Heart right ventricle (tissue), 16 donors: ENCODE data around the gene TAF4. TPM values are rescaled to one million over a fixed set of nuclear protein-coding genes. Genes with fewer than 3 reads are reported as not detected.
"Not testable (repeated sequence)": the region's sequence is repeated elsewhere in the genome, so short reads cannot be mapped to it uniquely, and the experiment has no call there.

ENCODE experiments used
- ATAC-seq, 8 donors: fragments of 200-7000 bp; cut with Tn5 transposase; one replicate each; pipeline ENCODE4 v1.9.1; 2020; ENCODE audit warnings: mild to moderate bottlenecking in 8 of 8, moderate library complexity in 8 of 8, moderate number of reproducible peaks in 1 of 8
- DNase-seq, 2 donors: peaks; one replicate each; pipeline ENCODE4 v3.0.0-alpha.2; 2020
- H3K27ac ChIP-seq, 10 donors: fragments of 200-600 bp; sonication (generic) in 2 of 10; one replicate each; pipeline versions ENCODE4 v1.5.0 to v1.8.0; 2020 to 2022; ENCODE audit warnings: mild to moderate bottlenecking in 3 of 10
- H3K27me3 ChIP-seq, 7 donors: fragments of 200-600 bp; one replicate each; pipeline ENCODE4 v1.8.0; 2021 to 2022; ENCODE audit warnings: mild to moderate bottlenecking in 2 of 7
- H3K36me3 ChIP-seq, 9 donors: fragments of 200-600 bp; sonication (generic) in 1 of 9; one replicate each; pipeline versions ENCODE4 v1.5.0 to v1.8.0; 2020 to 2022; ENCODE audit warnings: mild to moderate bottlenecking in 2 of 9
- H3K4me1 ChIP-seq, 9 donors: fragments of 200-600 bp; sonication (generic) in 1 of 9; one replicate each; pipeline versions ENCODE4 v1.5.0 to v1.8.0; 2020 to 2022; ENCODE audit warnings: mild to moderate bottlenecking in 4 of 9
- H3K4me3 ChIP-seq, 10 donors: fragments of 200-600 bp; sonication (generic) in 2 of 10; one replicate each; pipeline versions ENCODE4 v1.5.0 to v1.8.0; 2020 to 2022; ENCODE audit warnings: mild to moderate bottlenecking in 7 of 10, moderate library complexity in 2 of 10
- H3K9me3 ChIP-seq, 11 donors: fragments of 200-600 bp in 10 of 11; sonication (generic) in 2 of 11; one replicate each; pipeline versions ENCODE4 v1.5.0 to v1.8.0; 2013 to 2022; ENCODE audit warnings: mild to moderate bottlenecking in 2 of 11, control low read depth in 1 of 11, moderate library complexity in 1 of 11
- WGBS, 2 donors: extraction: QIAGEN DNeasy Blood & Tissue Kit; methylation state at CpG; one replicate each; pipeline ENCODE4 v1.1.7; 2013; ENCODE audit warnings: inconsistent platforms in 1 of 2; 5-methylcytosine and 5-hydroxymethylcytosine counted together
- intact Hi-C, 10 donors: fragments of 100-400 bp; cut with DNase I; formaldehyde crosslinking; loops; one replicate each; pipeline versions ENCODE4 v1.11.1 to v1.14.2; 2022
- polyA plus RNA-seq, 2 donors: library from polyadenylated mRNA; stranded (reverse); fragments of 200-250 nt; gene quantifications; one replicate each; pipeline ENCODE4 v1.2.3, GENCODE V29; 2013
- total RNA-seq, 10 donors: library from RNA; stranded (reverse); fragmentation: NEBNext Ultra II Directional in 3 of 10; extraction: Animal tissue kit (Norgen Biotek cat#: 25700) in 3 of 10; gene quantifications; one replicate each; pipeline versions ENCODE4 v1.2.1 to v1.2.4, GENCODE V29; 2021 to 2023
- TF ChIP-seq, protein P1 (sequence below), 9 donors: fragments of 200-600 bp; sonication (generic) in 2 of 9; IDR thresholded peaks; one replicate each; pipeline versions ENCODE4 v1.5.0 to v1.8.0; 2021 to 2022; ENCODE audit warnings: antibody characterized with exemption in 9 of 9, mild to moderate bottlenecking in 5 of 9, moderate library complexity in 1 of 9
- donor health status: Arrhythmogenic right ventricular cardiomyopathy.
- donor health status: ischemic (EF 13 %, LVEDD 7.1; RV severe dilation, severe dysfunction).
- donor health status: healthy with polysubstance abuse.
- donor health status: DM: no; HTN: yes; CAD: no.
- donor health status: DM: no; HTN: no; CAD: no.
- donor health status: ischemic (EF 25% LVEDD 6.9; RV normal size, moderate dysfunction).
- donor health status: ischemic (EF 25% LVEDD 5.7; RV mildly dilated, moderate dysfunction).
- donor health status: healthy.
- donor health status: DM: yes; HTN: yes; CAD: no.
- donor health status: Ischemic cardiomyopathy.
- donor health status: ischemic (EF 35%, LVEDD 5.7; RV mildly dilated, moderate dysfunction).
- donor health status: nonischemic (EF 11% LVEDD 7.7; RV severe dilation, severe dysfunction).
- donor health status: DM: yes; HTN: yes; CAD: no.
- donor health status: PGD.
- donor health status: ischemic (EF 29% LVEDD 5.4; RV normal size, mild dysfunction).
- donor health status: nonischemic (EF 23%, LVEDD 6.1; RV moderate dilation, normal function).

Gene TAF4
- total and polyA plus RNA-seq, 12 donors: 3.7 to 14.8 (median 11.0) TPM

DNA sequence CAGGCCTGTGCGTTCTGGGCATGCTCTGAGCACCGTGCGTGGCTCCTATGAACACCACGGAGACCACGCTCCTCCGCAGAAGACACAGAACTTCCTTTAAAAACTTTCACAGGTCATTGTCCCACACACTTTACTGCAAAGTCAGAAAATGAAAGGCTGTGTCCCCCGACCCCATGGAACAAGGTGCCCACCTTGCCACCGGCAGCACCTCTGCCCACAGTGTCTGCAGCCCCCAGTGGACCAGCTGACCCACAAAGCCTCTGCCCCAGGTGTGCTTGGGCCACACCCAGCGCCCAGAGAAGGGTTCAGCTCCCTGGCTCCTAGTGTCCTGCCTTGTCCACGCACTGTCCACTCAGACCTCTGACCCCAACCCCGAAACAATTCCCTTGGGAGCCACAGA is 8.7 kb downstream of the TAF4 start:
- intact Hi-C loops: no loop called here
- no peak for ATAC-seq
- WGBS, 2 donors: 88 to 90% methylated on average over 11 of the region's 11 CpGs
- Histone ChIP-seq H3K36me3 (peaks cover 0 to 11% (median 0%) of the 10 kb centered on the region in 9 donors), H3K4me3 (no peak overlapping the region), H3K27me3 (no peaks in the 10 kb centered on the region), H3K9me3 (no peaks in the 10 kb centered on the region), H3K4me1 (peaks cover 0 to 4% (median under 1%) of the 10 kb centered on the region in 9 donors), H3K27ac (no peak overlapping the region)
- DNase-seq: no peak
- TF ChIP-seq, protein P1, sequence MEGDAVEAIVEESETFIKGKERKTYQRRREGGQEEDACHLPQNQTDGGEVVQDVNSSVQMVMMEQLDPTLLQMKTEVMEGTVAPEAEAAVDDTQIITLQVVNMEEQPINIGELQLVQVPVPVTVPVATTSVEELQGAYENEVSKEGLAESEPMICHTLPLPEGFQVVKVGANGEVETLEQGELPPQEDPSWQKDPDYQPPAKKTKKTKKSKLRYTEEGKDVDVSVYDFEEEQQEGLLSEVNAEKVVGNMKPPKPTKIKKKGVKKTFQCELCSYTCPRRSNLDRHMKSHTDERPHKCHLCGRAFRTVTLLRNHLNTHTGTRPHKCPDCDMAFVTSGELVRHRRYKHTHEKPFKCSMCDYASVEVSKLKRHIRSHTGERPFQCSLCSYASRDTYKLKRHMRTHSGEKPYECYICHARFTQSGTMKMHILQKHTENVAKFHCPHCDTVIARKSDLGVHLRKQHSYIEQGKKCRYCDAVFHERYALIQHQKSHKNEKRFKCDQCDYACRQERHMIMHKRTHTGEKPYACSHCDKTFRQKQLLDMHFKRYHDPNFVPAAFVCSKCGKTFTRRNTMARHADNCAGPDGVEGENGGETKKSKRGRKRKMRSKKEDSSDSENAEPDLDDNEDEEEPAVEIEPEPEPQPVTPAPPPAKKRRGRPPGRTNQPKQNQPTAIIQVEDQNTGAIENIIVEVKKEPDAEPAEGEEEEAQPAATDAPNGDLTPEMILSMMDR (IDR thresholded peaks at IDR 0.05): no peak

DNA sequence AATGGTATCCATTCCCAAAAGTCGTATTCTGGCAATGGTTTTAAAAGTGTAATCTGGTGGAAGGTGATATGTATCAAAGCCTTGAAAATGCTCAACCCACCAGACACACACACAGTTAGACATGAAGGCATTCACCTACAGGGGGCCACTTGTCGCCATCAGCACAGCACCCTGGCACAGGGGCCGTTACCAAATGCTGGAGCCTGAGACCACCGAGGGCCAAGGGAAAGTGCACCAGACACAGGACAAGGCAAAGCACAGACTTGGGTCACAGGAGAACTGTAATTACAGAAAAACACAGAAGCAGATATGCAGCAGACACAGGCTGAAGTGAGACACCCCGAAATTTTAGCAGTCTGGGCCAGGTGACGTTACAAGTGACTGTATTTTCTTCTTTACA is 9.3 kb downstream of the TAF4 start:
- Histone ChIP-seq H3K4me3 (no peak overlapping the region), H3K27me3 (no peaks in the 10 kb centered on the region), H3K9me3 (no peaks in the 10 kb centered on the region), H3K36me3 (peaks cover 0 to 11% (median 0%) of the 10 kb centered on the region in 9 donors), H3K4me1 (peaks cover 0 to 9% (median 3%) of the 10 kb centered on the region in 9 donors), H3K27ac (no peak overlapping the region)
- ATAC-seq: no peak
- 80 to 95% methylated on average over 6 of the region's 6 CpGs for WGBS, 2 donors
- intact Hi-C loops: no loop called here
- DNase-seq: no peak
- TF ChIP-seq, protein P1 (IDR thresholded peaks at IDR 0.05): no peak

DNA sequence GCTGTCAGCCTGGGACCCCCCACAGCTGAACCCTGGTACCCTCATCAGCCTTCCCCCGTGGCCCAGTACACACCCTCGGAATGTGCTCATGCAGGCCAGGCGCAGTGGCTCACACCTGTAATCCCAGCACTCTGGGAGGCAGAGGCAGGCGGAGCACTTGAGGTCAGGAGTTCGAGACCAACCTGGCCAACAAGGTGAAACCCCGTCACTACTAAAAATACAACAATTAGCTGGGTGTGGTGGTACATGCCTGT is 9.9 kb downstream of the TAF4 start:
- Histone ChIP-seq H3K4me1 (peaks cover 0 to 15% (median 9%) of the 10 kb centered on the region in 9 donors), H3K36me3 (peaks cover 0 to 11% (median 0%) of the 10 kb centered on the region in 9 donors)
- DNase-seq, ATAC-seq, H3K4me3 ChIP-seq, H3K9me3 ChIP-seq, H3K27me3 ChIP-seq, H3K27ac ChIP-seq, intact Hi-C loops: not testable (repeated sequence)
- WGBS, 2 donors: 82 to 96% methylated on average over 6 of the region's 6 CpGs

DNA sequence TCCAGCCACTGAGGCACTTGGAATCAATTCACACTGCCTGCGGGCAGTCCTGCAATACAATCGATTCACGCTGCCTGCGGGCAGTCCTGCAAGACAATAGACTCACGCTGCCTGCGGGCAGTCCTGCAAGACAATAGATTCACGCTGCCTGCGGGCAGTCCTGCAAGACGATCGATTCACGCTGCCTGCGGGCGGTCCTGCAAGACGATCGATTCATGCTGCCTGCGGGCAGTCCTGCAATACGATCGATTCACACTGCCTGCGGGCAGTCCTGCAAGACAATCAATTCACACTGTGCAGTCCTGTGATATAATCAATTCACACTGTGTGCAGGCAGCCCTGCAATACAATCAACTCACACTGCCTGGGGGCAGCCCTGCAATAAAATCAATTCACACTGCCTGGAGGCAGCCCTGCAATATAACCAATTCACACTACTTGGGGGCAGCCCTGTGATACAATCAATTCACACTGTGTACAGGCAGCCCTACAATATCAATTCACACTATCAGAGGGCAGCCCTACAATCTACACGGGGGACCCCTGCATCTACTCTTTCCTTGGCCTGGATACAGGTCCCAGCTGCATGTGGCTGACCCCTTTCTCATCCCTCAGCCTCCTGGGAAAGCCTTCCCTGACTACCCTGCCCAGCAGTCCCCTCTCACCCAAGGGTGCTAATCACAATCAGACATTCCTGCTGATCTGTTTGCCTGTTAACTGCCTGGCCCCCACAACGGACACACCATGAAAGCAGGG is 10.4 kb downstream of the TAF4 start:
- Histone ChIP-seq H3K4me1 (peaks cover 0 to 20% (median 10%) of the 10 kb centered on the region in 9 donors), H3K36me3 (peaks cover 0 to 11% (median 0%) of the 10 kb centered on the region in 9 donors), H3K27me3 (no peaks in the 10 kb centered on the region), H3K4me3 (no peak overlapping the region), H3K9me3 (no peaks in the 10 kb centered on the region), H3K27ac (no peak overlapping the region)
- intact Hi-C loops: no loop called here
- ATAC-seq (no peak), DNase-seq (no peak)
- 97% methylated on average over 21 of the region's 21 CpGs for WGBS, 2 donors
- TF ChIP-seq, protein P1 (IDR thresholded peaks at IDR 0.05): no peak

DNA sequence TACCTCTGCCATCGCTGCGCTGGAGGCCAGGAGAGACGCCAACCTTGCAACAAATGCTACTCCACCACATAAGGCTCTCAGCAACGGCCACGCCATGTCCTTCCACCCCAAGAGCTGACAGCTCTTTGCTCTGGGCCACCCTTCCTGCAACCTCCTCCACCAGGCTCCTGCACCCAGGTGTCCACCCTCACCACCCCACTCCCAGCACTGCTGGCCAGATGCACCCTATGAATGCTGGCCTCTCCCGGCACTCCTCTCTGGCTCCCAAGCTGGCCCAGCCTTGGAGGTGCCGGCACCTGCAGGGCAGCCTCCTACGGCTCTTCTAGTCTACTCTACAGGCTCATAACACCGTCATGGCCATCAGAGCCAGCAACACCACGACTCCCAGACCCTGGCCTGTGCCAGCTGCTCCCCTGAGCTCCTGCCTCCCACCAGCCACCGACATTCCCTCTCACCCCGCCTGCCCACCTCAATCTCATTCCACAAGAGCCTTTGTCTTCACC is 11.2 kb downstream of the TAF4 start:
- Histone ChIP-seq H3K9me3 (no peaks in the 10 kb centered on the region), H3K36me3 (peaks cover 0 to 11% (median 0%) of the 10 kb centered on the region in 9 donors), H3K4me3 (no peak overlapping the region), H3K4me1 (peaks cover 0 to 22% (median 10%) of the 10 kb centered on the region in 9 donors), H3K27ac (no peak overlapping the region), H3K27me3 (no peaks in the 10 kb centered on the region)
- intact Hi-C loops: no loop called here
- TF ChIP-seq, protein P1 (IDR thresholded peaks at IDR 0.05): no peak
- DNase-seq (no peak), ATAC-seq (no peak)
- 93 to 94% methylated on average over 12 of the region's 12 CpGs for WGBS, 2 donors
